ENCODE data around the gene POLN. TPM values are rescaled to one million over a fixed set of nuclear protein-coding genes. Genes with fewer than 3 reads are reported as not detected.

POLN gene
- total RNA-seq, 1 experiment from 2014 or later, result 0.26 TPM

GRCh38 chr4:2085496-2085901 lies 156.4 kb downstream of the POLN start:
- no peaks in the 10 kb centered on the region for H3K9me2 ChIP-seq (replicated peaks; ENCODE audit: low read length)
- no peaks in the 10 kb centered on the region for H3K9me3 ChIP-seq (ENCODE audit: low read length)
- ChIA-PET POLR2A (ENCODE audit: unreplicated experiment) (no interaction called here), CTCF (no interaction called here)
- no peak for TF ChIP-seq EZH2phosphoT487 (IDR thresholded peaks at IDR 0.05; ENCODE audit: borderline replicate concordance, low read length)
- no peak for TF ChIP-seq EZH2 (IDR thresholded peaks at IDR 0.05; ENCODE audit: low read length, unreplicated experiment)
- no peak for TF ChIP-seq CTCF (conservative IDR thresholded peaks at IDR 0.05; ENCODE audit: low read depth, low read length)
- H3K9ac ChIP-seq (ENCODE audit: low read length), result no peak overlapping the region
- no TSS peak for BruUV-seq (replicated peaks)
- H3K79me2 ChIP-seq (ENCODE audit: low read length), result no peaks in the 10 kb centered on the region
- H3K27me3 ChIP-seq (ENCODE audit: low read length), result no peaks in the 10 kb centered on the region
- no peak overlapping the region for H2AFZ ChIP-seq (ENCODE audit: low read length)
- H3K4me1 ChIP-seq (ENCODE audit: insufficient read depth, low read length), result peaks cover 4% of the 10 kb centered on the region
- intact Hi-C loops (cut with micrococcal nuclease), result no loop called here
- no peak overlapping the region for H3K4me3 ChIP-seq (ENCODE audit: low read length)
- DNase-seq, result peak; percentile 80
- no peaks in the 10 kb centered on the region for H3K36me3 ChIP-seq (ENCODE audit: low read depth, low read length)
- ATAC-seq, result peak; percentile 46
- H4K20me1 ChIP-seq (ENCODE audit: low read length), result no peaks in the 10 kb centered on the region
- no peak overlapping the region for H3K27ac ChIP-seq (ENCODE audit: low read length)
- H3F3A ChIP-seq (ENCODE audit: low read length, unreplicated experiment), result no peaks in the 10 kb centered on the region
- H3K4me2 ChIP-seq (ENCODE audit: low read length), result no peak overlapping the region

GRCh38 chr4:2084316-2084715 lies 157.6 kb downstream of the POLN start:
- H3F3A ChIP-seq (ENCODE audit: low read length, unreplicated experiment), result no peaks in the 10 kb centered on the region
- BruUV-seq (replicated peaks), result no TSS peak

DNA sequence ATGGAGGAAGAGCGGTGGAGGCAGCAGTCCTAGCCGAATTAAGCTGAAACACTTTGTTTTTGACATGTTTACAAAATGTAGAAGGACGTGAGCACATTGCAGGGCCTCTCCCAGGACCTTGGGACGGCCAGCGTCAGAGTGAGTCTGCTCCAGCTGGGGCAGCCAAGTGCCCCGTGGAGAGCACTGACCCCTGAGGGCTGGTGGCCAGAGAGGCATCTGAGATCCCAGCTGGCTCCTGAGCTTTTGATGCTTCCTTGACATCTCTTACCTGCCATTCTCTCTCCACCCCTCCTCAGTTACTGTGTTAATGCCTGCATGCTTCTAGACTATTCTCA lies 158.1 kb downstream of the POLN start:
- no peak overlapping the region for H2AFZ ChIP-seq (ENCODE audit: low read length)
- no peaks in the 10 kb centered on the region for H3K9me2 ChIP-seq (replicated peaks; ENCODE audit: low read length)
- H3K36me3 ChIP-seq (ENCODE audit: low read depth, low read length), result no peaks in the 10 kb centered on the region
- TF ChIP-seq CTCF (conservative IDR thresholded peaks at IDR 0.05; ENCODE audit: low read depth, low read length) (no peak), EZH2 (IDR thresholded peaks at IDR 0.05; ENCODE audit: low read length, unreplicated experiment) (no peak), EZH2phosphoT487 (IDR thresholded peaks at IDR 0.05; ENCODE audit: borderline replicate concordance, low read length) (no peak)
- no peaks in the 10 kb centered on the region for H3K79me2 ChIP-seq (ENCODE audit: low read length)
- no peak overlapping the region for H3K27ac ChIP-seq (ENCODE audit: low read length)
- intact Hi-C loops (cut with micrococcal nuclease), result no loop called here
- ATAC-seq, result no peak
- H3K9ac ChIP-seq (ENCODE audit: low read length), result no peak overlapping the region
- H3K9me3 ChIP-seq (ENCODE audit: low read length), result no peaks in the 10 kb centered on the region
- CTCF ChIA-PET, result no interaction called here
- H3K27me3 ChIP-seq (ENCODE audit: low read length), result no peaks in the 10 kb centered on the region
- H4K20me1 ChIP-seq (ENCODE audit: low read length), result no peaks in the 10 kb centered on the region
- BruUV-seq (replicated peaks), result no TSS peak
- H3K4me3 ChIP-seq (ENCODE audit: low read length), result no peak overlapping the region
- peaks cover 4% of the 10 kb centered on the region for H3K4me1 ChIP-seq (ENCODE audit: insufficient read depth, low read length)
- no peak overlapping the region for H3K4me2 ChIP-seq (ENCODE audit: low read length)
- POLR2A ChIA-PET (ENCODE audit: unreplicated experiment), result no interaction called here
- no peak for DNase-seq
- H3F3A ChIP-seq (ENCODE audit: low read length, unreplicated experiment), result no peaks in the 10 kb centered on the region

More at GRCh38 chr4:2084316-2084715, 157.6 kb downstream of the POLN start:
- H2AFZ ChIP-seq (ENCODE audit: low read length), result no peak overlapping the region
- no peak overlapping the region for H3K4me2 ChIP-seq (ENCODE audit: low read length)
- peaks cover 4% of the 10 kb centered on the region for H3K4me1 ChIP-seq (ENCODE audit: insufficient read depth, low read length)
- H3K9me3 ChIP-seq (ENCODE audit: low read length), result no peaks in the 10 kb centered on the region
- intact Hi-C loops (cut with micrococcal nuclease), result no loop called here
- no peaks in the 10 kb centered on the region for H4K20me1 ChIP-seq (ENCODE audit: low read length)
- ATAC-seq (no peak), DNase-seq (no peak)
- ChIA-PET POLR2A (ENCODE audit: unreplicated experiment) (no interaction called here), CTCF (no interaction called here)
- H3K27ac ChIP-seq (ENCODE audit: low read length), result no peak overlapping the region
- H3K36me3 ChIP-seq (ENCODE audit: low read depth, low read length), result no peaks in the 10 kb centered on the region
- TF ChIP-seq CTCF (conservative IDR thresholded peaks at IDR 0.05; ENCODE audit: low read depth, low read length), result no peak
- TF ChIP-seq EZH2 (IDR thresholded peaks at IDR 0.05; ENCODE audit: low read length, unreplicated experiment), result no peak
- no peak for TF ChIP-seq EZH2phosphoT487 (IDR thresholded peaks at IDR 0.05; ENCODE audit: borderline replicate concordance, low read length)
- H3K27me3 ChIP-seq (ENCODE audit: low read length), result no peaks in the 10 kb centered on the region
- H3K9ac ChIP-seq (ENCODE audit: low read length), result no peak overlapping the region
- no peaks in the 10 kb centered on the region for H3K9me2 ChIP-seq (replicated peaks; ENCODE audit: low read length)
- H3K4me3 ChIP-seq (ENCODE audit: low read length), result no peak overlapping the region
- no peaks in the 10 kb centered on the region for H3K79me2 ChIP-seq (ENCODE audit: low read length)

All from PC-3 (cell line).